ENCODE results near the gene DUSP6.

Gene DUSP6

GRCh38 chr12:89327486-89328094 lies 24.7 kb downstream of the DUSP6 start:
- DNase-seq: no peak

- DNase-seq: no peak
Observed at GRCh38 chr12:89326239-89327040, 25.9 kb downstream of the DUSP6 start.

- no peak for DNase-seq
Observed at GRCh38 chr12:89325495-89325894, 26.8 kb downstream of the DUSP6 start.

GRCh38 chr12:89324437-89324836 lies 27.9 kb downstream of the DUSP6 start:
- no peak for DNase-seq

- no peak for DNase-seq
Observed at GRCh38 chr12:89323568-89324218, 28.6 kb downstream of the DUSP6 start.

GRCh38 chr12:89320735-89321134 lies 31.6 kb downstream of the DUSP6 start:
- DNase-seq: no peak

- DNase-seq: no peak
Observed at GRCh38 chr12:89319606-89320005, 32.7 kb downstream of the DUSP6 start.

- no peak for DNase-seq
Observed at GRCh38 chr12:89319122-89319521, 33.2 kb downstream of the DUSP6 start.

GRCh38 chr12:89316705-89317139 lies 35.6 kb downstream of the DUSP6 start:
- no peak for DNase-seq

- no peak for DNase-seq
Observed at GRCh38 chr12:89314060-89314761, 38.1 kb downstream of the DUSP6 start.

- DNase-seq: no peak
Observed at GRCh38 chr12:89311703-89312293, 40.5 kb downstream of the DUSP6 start.

- DNase-seq: no peak
Observed at GRCh38 chr12:89309815-89310214, 42.5 kb downstream of the DUSP6 start.

- no peak for DNase-seq
Observed at GRCh38 chr12:89309440-89309802, 42.9 kb downstream of the DUSP6 start.

GRCh38 chr12:89307474-89308253 lies 44.6 kb downstream of the DUSP6 start:
- no peak for DNase-seq

GRCh38 chr12:89306827-89307473 lies 45.4 kb downstream of the DUSP6 start:
- DNase-seq: no peak

GRCh38 chr12:89305373-89305772 lies 46.9 kb downstream of the DUSP6 start:
- DNase-seq: peak; percentile 2

- DNase-seq: no peak
Observed at GRCh38 chr12:89299931-89300330, 52.4 kb downstream of the DUSP6 start.

- no peak for DNase-seq
Observed at GRCh38 chr12:89299417-89299816, 52.9 kb downstream of the DUSP6 start.
